Sigmoid colon (tissue), 7 donors: Measurements from ENCODE around the gene TALDO1. TPM values are rescaled to one million over a fixed set of nuclear protein-coding genes. Genes with fewer than 3 reads are reported as not detected.

ENCODE experiments used
- DNase-seq: peaks from one replicate; pipeline ENCODE4 v3.0.0-alpha.2; 2019
- H3K27ac ChIP-seq, 4 donors: fragments of 200-600 bp; sonication (generic); one replicate each; pipeline ENCODE4 v1.5.1; 2016 to 2019; ENCODE audit warnings: mild to moderate bottlenecking in 1 of 4
- H3K27me3 ChIP-seq, 3 donors: fragments of 200-600 bp; sonication (generic); one replicate each; pipeline ENCODE4 v1.5.1; 2019; ENCODE audit warnings: mild to moderate bottlenecking in 1 of 3
- H3K36me3 ChIP-seq, 4 donors: fragments of 200-600 bp; sonication (generic); one replicate each; pipeline ENCODE4 v1.5.1; 2016 to 2019
- H3K4me1 ChIP-seq, 4 donors: fragments of 200-600 bp; sonication (generic); one replicate each; pipeline ENCODE4 v1.5.1; 2017 to 2019
- H3K4me3 ChIP-seq, 4 donors: fragments of 200-600 bp; sonication (generic); one replicate each; pipeline ENCODE4 v1.5.1; 2017 to 2019; ENCODE audit warnings: mild to moderate bottlenecking in 2 of 4, moderate library complexity in 1 of 4
- H3K9me3 ChIP-seq, 4 donors: fragments of 200-600 bp in 3 of 4; sonication (generic) in 3 of 4; one replicate each; pipeline versions ENCODE4 v1.5.1 to v1.6.1; 2013 to 2019
- EP300 ChIP-seq, 4 donors: sonication (generic); formaldehyde crosslinking; IDR thresholded peaks; one replicate each; pipeline ENCODE4 v1.6.1; 2017; ENCODE audit warnings: antibody characterized with exemption in 4 of 4
- POLR2A ChIP-seq, 2 donors: fragments of 450-650 bp; IDR thresholded peaks; one replicate each; pipeline ENCODE4 v1.6.1; 2016; ENCODE audit warnings: antibody characterized with exemption in 2 of 2, mild to moderate bottlenecking in 2 of 2, moderate library complexity in 2 of 2
- POLR2AphosphoS5 ChIP-seq, 4 donors: sonication (generic); formaldehyde crosslinking; IDR thresholded peaks; one replicate each; pipeline ENCODE4 v1.6.1; 2017; ENCODE audit warnings: antibody characterized with exemption in 4 of 4
- WGBS, 2 donors: extraction: QIAGEN DNeasy Blood & Tissue Kit; methylation state at CpG; one replicate each; pipeline ENCODE4 v1.1.7; 2013; 5-methylcytosine and 5-hydroxymethylcytosine counted together
- intact Hi-C: fragments of 100-400 bp; cut with DNase I; formaldehyde crosslinking; loops from one replicate; pipeline ENCODE4 v1.15.1; 2023
- polyA plus RNA-seq, 3 donors: library from polyadenylated mRNA; stranded (reverse); fragments of 200-250 nt; gene quantifications; one replicate each; pipeline ENCODE4 v1.2.3, GENCODE V29; 2013
- total RNA-seq, 4 donors: library from RNA; depleted of rRNA; stranded (reverse); fragments of >200 nt; gene quantifications; one replicate each; pipeline ENCODE4 v1.1.0, GENCODE V29; 2016
- TF ChIP-seq, protein P1 (sequence below), 4 experiments: fragments of 450-650 bp in 3 of 4; fragments of 200-600 bp in 1 of 4; IDR thresholded peaks; one replicate each; pipeline ENCODE4 v1.5.1; 2016 to 2019; ENCODE audit warnings: antibody characterized with exemption in 4 of 4, mild to moderate bottlenecking in 3 of 4, moderate library complexity in 2 of 4
- donor health status: healthy with polysubstance abuse.
- donor health status: Bipolar disorder and iron deficiency.
- donor health status: healthy.

The TALDO1 gene
- total and polyA plus RNA-seq, 7 donors, result 94.6 to 177 (median 133) TPM

- Histone ChIP-seq H3K27me3 (peaks cover 3 to 28% (median 8%) of the 10 kb centered on the region in 3 donors), H3K27ac (peak overlapping the region in 2 of 4 donors; percentile 59 to 71), H3K4me3 (no peak overlapping the region), H3K36me3 (peaks cover 0 to 30% (median 8%) of the 10 kb centered on the region in 4 donors), H3K4me1 (peaks cover 0 to 43% (median 26%) of the 10 kb centered on the region in 4 donors), H3K9me3 (no peaks in the 10 kb centered on the region)
- 83 to 90% methylated on average over 18 of the region's 18 CpGs for WGBS, 2 donors
- TF ChIP-seq POLR2AphosphoS5 (IDR thresholded peaks at IDR 0.05) (no peak), EP300 (IDR thresholded peaks at IDR 0.05) (no peak), POLR2A (IDR thresholded peaks at IDR 0.05) (no peak)
- TF ChIP-seq, protein P1, sequence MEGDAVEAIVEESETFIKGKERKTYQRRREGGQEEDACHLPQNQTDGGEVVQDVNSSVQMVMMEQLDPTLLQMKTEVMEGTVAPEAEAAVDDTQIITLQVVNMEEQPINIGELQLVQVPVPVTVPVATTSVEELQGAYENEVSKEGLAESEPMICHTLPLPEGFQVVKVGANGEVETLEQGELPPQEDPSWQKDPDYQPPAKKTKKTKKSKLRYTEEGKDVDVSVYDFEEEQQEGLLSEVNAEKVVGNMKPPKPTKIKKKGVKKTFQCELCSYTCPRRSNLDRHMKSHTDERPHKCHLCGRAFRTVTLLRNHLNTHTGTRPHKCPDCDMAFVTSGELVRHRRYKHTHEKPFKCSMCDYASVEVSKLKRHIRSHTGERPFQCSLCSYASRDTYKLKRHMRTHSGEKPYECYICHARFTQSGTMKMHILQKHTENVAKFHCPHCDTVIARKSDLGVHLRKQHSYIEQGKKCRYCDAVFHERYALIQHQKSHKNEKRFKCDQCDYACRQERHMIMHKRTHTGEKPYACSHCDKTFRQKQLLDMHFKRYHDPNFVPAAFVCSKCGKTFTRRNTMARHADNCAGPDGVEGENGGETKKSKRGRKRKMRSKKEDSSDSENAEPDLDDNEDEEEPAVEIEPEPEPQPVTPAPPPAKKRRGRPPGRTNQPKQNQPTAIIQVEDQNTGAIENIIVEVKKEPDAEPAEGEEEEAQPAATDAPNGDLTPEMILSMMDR (IDR thresholded peaks at IDR 0.05), result no peak
- intact Hi-C loops, result no loop called here
- no peak for DNase-seq
Measured at GRCh38 chr11:704228-704674, 43.0 kb upstream of the TALDO1 start.

DNA sequence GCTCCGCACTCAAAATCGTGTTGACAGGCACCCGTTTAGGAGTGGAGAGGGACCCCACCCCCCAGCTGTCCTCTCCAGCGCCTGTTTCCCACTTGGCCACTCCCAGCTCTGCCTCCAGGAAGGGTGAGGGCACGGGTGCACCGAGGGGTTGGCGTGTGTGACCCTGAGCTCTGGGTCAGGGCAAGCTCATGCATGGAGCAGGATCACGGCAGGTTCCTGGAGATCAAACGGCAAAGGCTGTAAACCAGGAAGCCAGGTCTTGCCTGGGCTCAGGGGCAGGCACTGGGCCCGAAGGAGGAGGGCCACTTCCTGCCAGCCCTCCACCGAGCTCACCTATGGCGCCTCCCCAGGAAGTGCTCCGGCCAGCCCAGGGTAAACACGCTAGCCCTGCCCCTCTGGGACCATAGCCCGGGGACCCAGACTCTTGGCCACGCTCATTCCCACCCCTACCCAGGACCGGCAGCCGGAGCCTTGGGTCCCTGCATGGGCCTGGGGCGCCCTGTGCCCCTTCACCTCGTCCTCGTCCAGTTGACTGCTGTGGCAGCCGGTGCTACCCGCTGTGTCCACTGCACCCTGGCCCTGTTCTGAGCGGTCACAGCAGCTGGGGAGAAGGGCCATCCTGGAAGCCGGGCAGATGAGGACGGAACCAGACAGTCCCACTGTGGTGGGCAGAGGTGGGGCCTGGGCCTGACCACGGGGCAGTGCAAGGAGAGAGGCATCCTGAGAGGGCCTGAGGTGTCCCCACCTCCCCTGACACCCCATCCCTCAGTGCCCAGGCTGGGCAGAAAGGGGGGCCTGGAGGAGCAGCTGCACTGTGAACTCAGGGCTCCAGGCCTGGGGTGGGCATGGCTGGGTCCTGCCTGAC, 42.3 kb upstream of the TALDO1 start:
- peak overlapping the region; percentile 59 to 83 (median 76) for H3K27ac ChIP-seq
- no peaks in the 10 kb centered on the region for H3K9me3 ChIP-seq
- DNase-seq, result peak; percentile 69
- H3K36me3 ChIP-seq, result peaks cover 0 to 22% (median 8%) of the 10 kb centered on the region in 4 donors
- intact Hi-C loops, result no loop called here
- H3K4me3 ChIP-seq, result peak overlapping the region in 3 of 4 donors; percentile 49 to 64 (median 53)
- H3K4me1 ChIP-seq, result peaks cover 0 to 43% (median 26%) of the 10 kb centered on the region in 4 donors
- TF ChIP-seq POLR2A (IDR thresholded peaks at IDR 0.05) (peak in 1 of 2 donors; percentile 49), POLR2AphosphoS5 (IDR thresholded peaks at IDR 0.05) (peak in 1 of 4 donors; percentile 23)
- TF ChIP-seq, protein P1 (IDR thresholded peaks at IDR 0.05), result no peak
- peaks cover 3 to 35% (median 11%) of the 10 kb centered on the region in 3 donors for H3K27me3 ChIP-seq
- WGBS, 2 donors, result 14 to 60% methylated on average over 27 of the region's 27 CpGs

GRCh38 chr11:705646-706438, 41.4 kb upstream of the TALDO1 start, which contains the start of gene EPS8L2:
Gene EPS8L2, plus strand, starts transcription at chr11:706231. Its CDS starts 3,177 bp downstream, at chr11:709408.
- Histone ChIP-seq H3K4me3 (peak within 1 kb of the TSS; percentile 42 to 64 (median 51)), H3K4me1 (peaks cover 0 to 43% (median 29%) of the 10 kb centered on the region in 4 donors), H3K9me3 (no peaks in the 10 kb centered on the region), H3K36me3 (peaks cover 0 to 14% (median 6%) of the 10 kb centered on the region in 4 donors), H3K27ac (peak within 1 kb of the TSS; percentile 59 to 83 (median 76)), H3K27me3 (peaks cover 3 to 41% (median 14%) of the 10 kb centered on the region in 3 donors)
- WGBS, 2 donors, result 3 to 7% methylated on average over 90 of the region's 90 CpGs
- intact Hi-C loops, result no loop called here
- peak; percentile 72 for DNase-seq
- TF ChIP-seq POLR2A (IDR thresholded peaks at IDR 0.05), result no peak
- TF ChIP-seq, protein P1 (IDR thresholded peaks at IDR 0.05), result no peak
- TF ChIP-seq EP300 (IDR thresholded peaks at IDR 0.05), result no peak
- TF ChIP-seq POLR2AphosphoS5 (IDR thresholded peaks at IDR 0.05), result no peak

GRCh38 chr11:706439-706956, 40.8 kb upstream of the TALDO1 start:
- H3K36me3 ChIP-seq, result peaks cover 0 to 11% (median 5%) of the 10 kb centered on the region in 4 donors
- intact Hi-C loops, result no loop called here
- H3K27ac ChIP-seq, result peak overlapping the region; percentile 59 to 83 (median 76)
- H3K4me1 ChIP-seq, result peaks cover 0 to 43% (median 30%) of the 10 kb centered on the region in 4 donors
- H3K9me3 ChIP-seq, result no peaks in the 10 kb centered on the region
- H3K27me3 ChIP-seq, result peaks cover 3 to 43% (median 14%) of the 10 kb centered on the region in 3 donors
- 2 to 12% methylated on average over 22 of the region's 22 CpGs for WGBS, 2 donors
- no peak for DNase-seq
- peak overlapping the region; percentile 42 to 64 (median 51) for H3K4me3 ChIP-seq
- TF ChIP-seq POLR2A (IDR thresholded peaks at IDR 0.05) (no peak), EP300 (IDR thresholded peaks at IDR 0.05) (no peak), POLR2AphosphoS5 (IDR thresholded peaks at IDR 0.05) (no peak)
- TF ChIP-seq, protein P1 (IDR thresholded peaks at IDR 0.05), result no peak
